HG02678 (cell line): ENCODE results near the gene LAMA3.

Experiments
- ATAC-seq: cut with Tn5 transposase; IDR thresholded peaks from one replicate; pipeline ENCODE4 v1.9.1; 2021; ENCODE audit warnings: mild to moderate bottlenecking, moderate library complexity; ENCODE audit not compliant: unreplicated experiment

LAMA3 gene

GRCh38 chr18:23763343-23763742 lies 74.1 kb downstream of the LAMA3 start:
- no peak for ATAC-seq

GRCh38 chr18:23765931-23766330 lies 76.7 kb downstream of the LAMA3 start:
- ATAC-seq, result no peak

GRCh38 chr18:23772327-23773024 lies 83.2 kb downstream of the LAMA3 start:
- ATAC-seq, result no peak

- no peak for ATAC-seq
Measured at GRCh38 chr18:23776306-23776705, 87.1 kb downstream of the LAMA3 start.

GRCh38 chr18:23778828-23779227 lies 89.6 kb downstream of the LAMA3 start:
- no peak for ATAC-seq

GRCh38 chr18:23779696-23780303 lies 90.5 kb downstream of the LAMA3 start:
- ATAC-seq, result no peak

GRCh38 chr18:23784832-23785245 lies 95.6 kb downstream of the LAMA3 start:
- no peak for ATAC-seq

- ATAC-seq, result no peak
Measured at GRCh38 chr18:23793051-23793450, 103.8 kb downstream of the LAMA3 start.

- ATAC-seq, result no peak
Measured at GRCh38 chr18:23793985-23794867, 105.0 kb downstream of the LAMA3 start.

- ATAC-seq, result no peak
Measured at GRCh38 chr18:23798249-23798648, 109.0 kb downstream of the LAMA3 start.

- no peak for ATAC-seq
Measured at GRCh38 chr18:23798824-23799223, 109.6 kb downstream of the LAMA3 start.

GRCh38 chr18:23799540-23799939 lies 110.3 kb downstream of the LAMA3 start:
- ATAC-seq, result no peak

GRCh38 chr18:23800902-23801301 lies 111.6 kb downstream of the LAMA3 start:
- ATAC-seq, result no peak

GRCh38 chr18:23802817-23803216 lies 113.6 kb downstream of the LAMA3 start:
- ATAC-seq, result no peak

GRCh38 chr18:23803755-23804154 lies 114.5 kb downstream of the LAMA3 start:
- ATAC-seq, result no peak

- ATAC-seq, result no peak
Measured at GRCh38 chr18:23805898-23806297, 116.6 kb downstream of the LAMA3 start.

GRCh38 chr18:23809415-23809814 lies 120.2 kb downstream of the LAMA3 start:
- no peak for ATAC-seq

- peak; percentile 69 for ATAC-seq
Measured at GRCh38 chr18:23810396-23810795, 121.1 kb downstream of the LAMA3 start.

GRCh38 chr18:23811176-23811575 lies 121.9 kb downstream of the LAMA3 start:
- no peak for ATAC-seq

GRCh38 chr18:23812546-23813440 lies 123.5 kb downstream of the LAMA3 start:
- no peak for ATAC-seq
